NCI-H446 (cell line): ENCODE results near the gene TNF.

Experiments used
- DNase-seq, 2 experiments: peaks; one replicate each; lab custom pipeline; 2025; lab: John Stamatoyannopoulos, UW

TNF gene

DNA sequence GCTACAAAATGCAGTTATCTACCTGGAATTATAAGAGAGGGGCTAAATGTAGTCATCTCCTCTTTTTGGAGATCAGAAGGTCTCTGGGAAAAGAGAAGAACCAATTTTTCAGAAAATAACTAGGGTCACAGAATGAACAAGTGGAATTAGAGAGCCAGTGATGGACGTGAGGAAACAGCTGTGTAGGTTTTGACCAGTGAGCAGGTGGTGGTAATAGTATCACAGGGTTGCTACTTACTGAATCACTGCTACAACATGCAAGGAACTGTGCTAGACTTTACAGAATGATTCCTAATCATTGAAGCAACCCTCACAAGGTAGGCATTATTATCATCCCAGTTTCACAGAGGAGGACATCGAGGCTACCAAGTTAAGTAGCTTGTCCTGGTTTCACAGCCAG, 30.7 kb upstream of the TNF start:
- DNase-seq: no peak

GRCh38 chr6:31545291-31545690, 30.1 kb upstream of the TNF start:
- no peak for DNase-seq

GRCh38 chr6:31546339-31546957, 28.9 kb upstream of the TNF start, which contains the start of gene ATP6V1G2:
TSS of gene ATP6V1G2 (minus strand) at chr6:31546608. CDS start at chr6:31546559, 49 bp downstream.
- peak; percentile 91 to 96 for DNase-seq

GRCh38 chr6:31546958-31547726, 28.2 kb upstream of the TNF start, which contains the start of gene NFKBIL1:
TSS of gene NFKBIL1 (plus strand) at chr6:31547608. CDS start at chr6:31547695, 87 bp downstream.
- peak; percentile 93 to 98 for DNase-seq

GRCh38 chr6:31547727-31548543, 27.4 kb upstream of the TNF start:
- DNase-seq: no peak

DNA sequence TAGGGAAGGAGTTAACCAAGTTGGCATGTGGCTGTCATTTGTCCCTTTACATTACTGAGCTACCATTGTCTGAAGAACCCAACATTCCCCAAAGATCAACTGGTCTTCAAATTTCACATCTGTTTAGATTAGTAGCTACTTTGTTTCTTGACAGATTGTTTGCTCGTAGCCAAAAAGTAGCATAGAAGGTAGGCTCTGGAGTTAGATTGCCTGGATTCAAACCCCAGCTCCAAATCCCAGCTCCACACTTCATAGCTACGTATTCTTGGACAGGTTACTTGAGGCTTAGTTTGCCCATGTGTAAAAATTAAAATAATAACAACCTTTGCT, 26.9 kb upstream of the TNF start:
- DNase-seq: no peak

GRCh38 chr6:31551371-31551770, 24.0 kb upstream of the TNF start:
- DNase-seq: peak in 1 of 2 experiments; percentile 22

DNA sequence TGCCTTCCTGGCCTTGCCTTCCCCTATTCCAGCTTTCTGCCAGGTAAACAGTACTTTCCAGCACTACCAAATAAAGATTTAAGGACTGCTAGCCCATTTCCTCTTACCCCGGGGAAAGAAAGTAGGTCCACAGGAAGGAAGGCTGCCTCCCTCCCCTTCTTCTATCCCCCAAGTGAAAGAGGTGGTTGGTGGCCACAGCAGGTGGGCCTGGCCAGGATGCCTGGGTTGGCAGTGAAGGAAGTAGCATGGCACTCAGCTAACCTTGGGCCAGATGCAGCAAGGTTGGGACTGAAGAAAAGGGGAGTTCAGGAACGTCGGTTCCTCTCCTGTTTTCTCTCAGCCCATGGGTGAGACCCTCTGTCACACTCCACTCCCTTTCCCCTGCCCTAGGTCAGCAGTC, 19.1 kb upstream of the TNF start:
- no peak for DNase-seq

- no peak for DNase-seq
Measured at GRCh38 chr6:31557443-31558317, 17.7 kb upstream of the TNF start.

DNA sequence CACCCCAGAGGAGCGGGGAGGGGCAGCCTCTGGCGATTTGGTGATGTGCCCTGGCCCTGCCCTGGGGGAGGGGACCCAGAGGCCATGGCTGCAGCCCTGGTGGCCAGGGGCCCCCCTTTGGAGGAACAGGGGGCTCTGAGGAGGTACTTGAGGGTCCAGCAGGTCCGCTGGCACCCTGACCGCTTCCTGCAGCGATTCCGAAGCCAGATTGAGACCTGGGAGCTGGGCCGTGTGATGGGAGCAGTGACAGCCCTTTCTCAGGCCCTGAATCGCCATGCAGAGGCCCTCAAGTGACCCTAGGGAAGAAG, 17.1 kb upstream of the TNF start:
- DNase-seq: no peak

DNA sequence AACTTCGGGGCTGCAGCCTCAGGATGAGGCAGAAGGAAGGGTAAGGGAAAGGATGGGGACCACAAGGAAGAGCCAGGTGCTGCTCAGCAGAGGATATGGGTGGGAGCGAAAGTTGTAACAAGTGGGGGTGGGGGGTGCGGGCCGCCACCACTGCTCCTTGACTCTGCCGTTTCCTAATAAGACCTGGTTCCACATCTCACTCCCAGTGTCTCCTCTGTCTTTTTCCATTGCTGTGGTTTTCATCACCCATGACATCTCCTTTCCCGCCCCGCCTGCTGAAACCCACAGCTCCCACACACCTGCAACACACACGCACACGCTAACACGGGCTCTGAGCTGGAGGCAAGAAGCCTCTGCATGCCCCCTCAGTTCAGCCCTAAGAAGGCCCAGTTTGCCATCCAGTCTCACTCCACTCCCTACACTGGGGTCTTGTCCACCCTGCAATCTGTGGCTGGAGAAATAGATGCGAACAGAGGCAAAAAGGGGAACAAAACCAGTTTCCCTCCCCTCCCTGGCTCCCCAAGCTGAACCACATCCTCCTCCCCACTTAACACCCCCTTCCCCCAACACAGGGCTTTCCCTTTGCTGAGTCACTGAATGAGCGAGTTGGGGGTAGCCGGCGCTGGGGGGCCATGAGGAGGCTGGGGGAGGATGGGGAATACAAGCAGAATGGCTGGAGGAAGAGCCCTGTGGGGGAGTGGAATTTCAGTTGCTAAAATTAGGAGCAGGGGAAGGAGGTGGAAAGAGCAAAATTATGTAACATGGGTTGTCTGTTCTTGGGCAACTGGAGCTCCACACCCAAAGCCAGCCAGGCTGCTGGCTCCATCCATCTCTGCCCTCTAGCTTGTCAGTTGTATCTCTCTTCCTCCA, 16.5 kb upstream of the TNF start:
- DNase-seq: no peak

DNA sequence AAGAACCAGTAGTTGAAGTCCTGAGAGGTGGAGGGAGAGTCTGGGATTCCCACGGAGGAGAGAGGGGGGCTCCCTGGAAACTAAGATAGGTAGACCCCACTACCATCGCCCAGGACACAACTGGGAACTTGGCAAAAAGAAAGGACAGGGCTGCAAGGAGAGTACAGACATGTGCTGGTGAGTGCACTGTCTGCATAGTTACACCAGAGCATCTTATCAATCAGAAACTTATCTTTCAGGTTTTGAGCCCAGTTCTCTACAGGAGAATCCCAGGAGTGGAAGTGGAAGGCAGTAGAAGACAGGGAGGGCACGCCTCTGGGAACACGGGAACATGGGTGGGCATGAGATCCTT, 15.8 kb upstream of the TNF start:
- no peak for DNase-seq

- DNase-seq: no peak
Measured at GRCh38 chr6:31559958-31560696, 15.2 kb upstream of the TNF start.

DNA sequence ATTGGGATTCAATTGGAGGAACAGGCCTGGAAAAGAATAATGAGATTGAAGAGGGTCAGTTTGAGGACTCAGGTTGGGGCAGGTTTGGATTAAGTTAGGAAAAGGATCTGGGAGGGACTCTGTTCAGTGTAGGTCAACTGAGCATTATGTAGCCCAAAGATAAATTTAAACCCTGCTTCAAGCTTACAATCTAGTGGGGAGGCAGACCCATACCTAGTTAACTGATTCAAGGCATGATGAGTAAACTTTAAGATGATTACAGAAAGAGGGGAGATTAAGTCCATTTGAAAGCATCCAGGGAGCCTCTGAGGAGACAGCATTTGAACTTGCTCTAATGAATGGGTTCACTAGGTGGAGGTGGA, 14.7 kb upstream of the TNF start:
- no peak for DNase-seq

DNA sequence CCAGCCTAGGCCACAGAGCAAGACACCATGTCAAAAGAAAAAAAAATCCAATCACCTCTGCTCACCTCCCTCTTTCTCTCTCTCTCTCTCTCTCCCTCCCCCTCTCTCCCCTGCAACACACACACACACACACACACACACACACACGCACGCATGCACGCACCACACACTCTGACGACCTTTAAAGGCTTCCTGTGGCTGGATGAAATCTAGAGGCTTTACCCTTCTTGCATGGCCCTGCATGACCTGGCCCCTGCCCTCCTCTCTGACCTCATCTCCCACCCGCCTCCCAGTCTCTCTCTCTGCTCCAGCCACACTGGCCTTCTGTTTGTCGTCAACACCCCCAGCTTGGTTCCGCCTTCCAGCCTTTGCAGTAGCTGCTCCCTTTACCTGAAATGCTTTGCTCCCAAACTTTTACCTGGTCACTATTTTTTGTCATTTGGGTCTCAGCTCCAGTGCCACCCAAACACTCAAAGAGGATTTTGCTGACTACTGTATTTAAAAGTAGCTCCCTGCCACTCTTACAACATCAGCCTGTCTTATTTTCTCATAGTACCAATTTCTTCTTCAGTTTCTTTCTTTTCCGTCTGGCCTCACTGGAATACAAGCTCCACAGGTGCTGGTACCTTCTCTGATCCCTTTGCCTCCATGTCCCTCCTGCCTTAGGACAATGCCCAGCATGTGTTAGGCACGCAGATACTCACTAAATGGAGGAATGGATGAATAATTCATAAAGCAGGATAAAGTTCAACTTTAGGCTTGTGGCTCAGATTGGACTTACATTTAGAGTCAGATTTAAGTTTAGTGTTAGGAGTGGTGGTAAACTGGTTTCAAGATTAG, 7.6 kb upstream of the TNF start:
- no peak for DNase-seq

- DNase-seq: no peak
Measured at GRCh38 chr6:31568537-31568961, 6.8 kb upstream of the TNF start.

DNA sequence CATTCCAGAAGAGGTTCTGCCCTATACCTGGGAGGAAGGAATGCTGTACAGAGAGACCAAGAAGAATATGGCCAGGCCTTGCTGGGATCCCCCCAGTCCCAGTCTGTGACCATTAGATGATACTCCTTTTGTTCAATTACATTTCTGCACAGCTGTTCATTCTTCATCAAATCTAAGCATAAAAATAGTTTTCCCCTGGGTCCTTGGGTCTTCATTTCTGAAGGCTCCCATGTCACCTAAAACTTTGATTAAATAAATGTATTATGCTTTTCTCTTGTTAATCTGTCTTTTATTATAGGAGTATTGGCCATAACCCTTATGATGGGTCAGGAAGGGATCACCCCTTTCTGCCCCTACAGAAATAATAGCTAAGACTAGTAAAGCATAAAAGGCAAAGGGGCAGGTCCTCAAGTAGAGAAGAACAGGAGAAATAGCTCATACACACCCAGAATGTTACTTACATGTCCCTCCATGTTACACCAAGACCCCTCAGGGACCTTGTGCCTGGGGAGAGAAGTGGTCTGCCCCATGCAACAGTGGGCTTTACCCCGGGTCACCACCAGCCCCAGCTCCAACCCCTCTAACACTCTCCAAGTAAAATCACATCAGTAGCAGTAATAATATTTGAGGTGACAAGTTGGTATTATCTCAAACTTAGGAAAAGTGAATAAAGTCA, 5.4 kb upstream of the TNF start:
- no peak for DNase-seq

DNA sequence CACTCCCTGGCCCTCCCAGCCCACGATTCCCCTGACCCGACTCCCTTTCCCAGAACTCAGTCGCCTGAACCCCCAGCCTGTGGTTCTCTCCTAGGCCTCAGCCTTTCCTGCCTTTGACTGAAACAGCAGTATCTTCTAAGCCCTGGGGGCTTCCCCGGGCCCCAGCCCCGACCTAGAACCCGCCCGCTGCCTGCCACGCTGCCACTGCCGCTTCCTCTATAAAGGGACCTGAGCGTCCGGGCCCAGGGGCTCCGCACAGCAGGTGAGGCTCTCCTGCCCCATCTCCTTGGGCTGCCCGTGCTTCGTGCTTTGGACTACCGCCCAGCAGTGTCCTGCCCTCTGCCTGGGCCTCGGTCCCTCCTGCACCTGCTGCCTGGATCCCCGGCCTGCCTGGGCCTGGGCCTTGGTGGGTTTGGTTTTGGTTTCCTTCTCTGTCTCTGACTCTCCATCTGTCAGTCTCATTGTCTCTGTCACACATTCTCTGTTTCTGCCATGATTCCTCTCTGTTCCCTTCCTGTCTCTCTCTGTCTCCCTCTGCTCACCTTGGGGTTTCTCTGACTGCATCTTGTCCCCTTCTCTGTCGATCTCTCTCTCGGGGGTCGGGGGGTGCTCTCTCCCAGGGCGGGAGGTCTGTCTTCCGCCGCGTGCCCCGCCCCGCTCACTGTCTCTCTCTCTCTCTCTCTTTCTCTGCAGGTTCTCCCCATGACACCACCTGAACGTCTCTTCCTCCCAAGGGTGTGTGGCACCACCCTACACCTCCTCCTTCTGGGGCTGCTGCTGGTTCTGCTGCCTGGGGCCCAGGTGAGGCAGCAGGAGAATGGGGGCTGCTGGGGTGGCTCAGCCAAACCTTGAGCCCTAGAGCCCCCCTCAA, 3.1 kb upstream of the TNF start, which contains the start of gene LTA:
TSS of gene LTA (plus strand) at position 249 of the 871 bp plus-strand sequence. CDS start at position 703, 454 bp downstream.
- no peak for DNase-seq
